Activated CD8-positive, alpha-beta memory T cell treated with anti-CD3 and anti-CD28 coated beads, Interleukin-2, amount 50 U/mL, for 1 hour (primary cell): ENCODE results near the gene MMEL1.

Experiments used
- DNase-seq: peaks from one replicate; pipeline ENCODE4 v3.0.0-alpha.2; 2020; ENCODE audit errors: extremely low read depth

The MMEL1 gene

DNA sequence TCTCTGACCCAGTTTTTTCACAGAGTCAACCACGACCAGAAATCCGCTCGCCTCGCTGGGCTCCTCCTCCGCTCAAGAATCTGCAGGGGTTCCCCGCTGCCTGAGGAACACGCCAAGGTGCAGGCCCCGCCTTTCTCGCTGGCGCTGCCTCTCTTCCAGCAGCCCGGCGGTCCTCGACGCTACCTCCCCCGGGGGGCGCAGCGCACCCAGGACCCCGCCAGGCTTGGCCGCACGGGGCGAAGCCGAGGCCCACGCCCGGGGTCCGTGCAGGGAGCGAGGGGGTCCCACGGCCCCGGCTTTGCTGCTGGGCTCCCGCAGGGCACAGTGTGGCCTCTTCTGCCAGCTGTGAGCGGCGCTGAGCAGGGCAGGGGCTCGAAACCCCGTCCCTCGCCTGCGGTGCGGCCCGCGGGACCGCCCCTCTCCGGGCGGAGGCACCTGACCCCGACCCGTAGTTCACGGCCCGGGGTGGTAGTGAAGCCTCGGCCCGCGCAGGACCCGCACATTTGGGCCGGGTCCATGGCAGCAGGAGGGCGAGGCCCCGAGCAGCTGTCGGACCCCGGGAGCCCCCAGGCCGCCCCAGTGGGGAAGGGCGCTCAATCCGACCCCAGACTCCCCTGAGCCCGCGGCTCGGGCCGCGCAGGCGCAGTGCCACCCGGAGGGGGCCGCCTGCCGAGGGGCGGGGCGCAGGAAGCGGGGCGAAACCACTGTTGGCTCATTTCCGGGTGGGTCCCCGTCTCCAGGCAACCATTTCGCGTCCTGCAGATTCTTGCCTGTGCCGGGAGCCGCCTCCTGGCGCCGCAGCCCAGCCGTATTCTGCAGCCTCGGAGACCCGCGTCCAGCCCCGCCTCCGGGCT, 10.0 kb upstream of the MMEL1 start:
- DNase-seq, result peak; percentile 88

DNA sequence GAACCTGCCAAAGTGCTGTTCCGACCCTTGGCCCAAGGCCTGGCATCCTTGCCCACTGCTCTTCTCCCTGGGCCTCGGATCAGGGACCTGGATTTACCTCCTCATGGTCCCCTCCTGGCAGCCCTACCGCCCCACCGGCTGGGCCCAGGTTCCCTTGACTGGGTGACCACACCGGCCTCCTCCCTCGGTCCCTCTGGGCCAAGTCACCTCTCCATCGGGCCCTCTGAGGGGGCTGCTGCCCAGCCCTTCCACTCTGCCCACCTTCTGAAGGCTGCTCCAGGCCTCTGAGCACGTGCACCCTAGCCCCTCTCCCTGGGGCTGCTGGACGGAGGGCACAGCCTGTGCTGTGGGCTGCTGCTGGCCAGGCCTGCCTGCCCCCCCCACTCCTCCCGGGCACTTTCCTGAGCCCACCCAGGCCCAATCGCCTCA, 9.3 kb upstream of the MMEL1 start:
- DNase-seq, result no peak

DNA sequence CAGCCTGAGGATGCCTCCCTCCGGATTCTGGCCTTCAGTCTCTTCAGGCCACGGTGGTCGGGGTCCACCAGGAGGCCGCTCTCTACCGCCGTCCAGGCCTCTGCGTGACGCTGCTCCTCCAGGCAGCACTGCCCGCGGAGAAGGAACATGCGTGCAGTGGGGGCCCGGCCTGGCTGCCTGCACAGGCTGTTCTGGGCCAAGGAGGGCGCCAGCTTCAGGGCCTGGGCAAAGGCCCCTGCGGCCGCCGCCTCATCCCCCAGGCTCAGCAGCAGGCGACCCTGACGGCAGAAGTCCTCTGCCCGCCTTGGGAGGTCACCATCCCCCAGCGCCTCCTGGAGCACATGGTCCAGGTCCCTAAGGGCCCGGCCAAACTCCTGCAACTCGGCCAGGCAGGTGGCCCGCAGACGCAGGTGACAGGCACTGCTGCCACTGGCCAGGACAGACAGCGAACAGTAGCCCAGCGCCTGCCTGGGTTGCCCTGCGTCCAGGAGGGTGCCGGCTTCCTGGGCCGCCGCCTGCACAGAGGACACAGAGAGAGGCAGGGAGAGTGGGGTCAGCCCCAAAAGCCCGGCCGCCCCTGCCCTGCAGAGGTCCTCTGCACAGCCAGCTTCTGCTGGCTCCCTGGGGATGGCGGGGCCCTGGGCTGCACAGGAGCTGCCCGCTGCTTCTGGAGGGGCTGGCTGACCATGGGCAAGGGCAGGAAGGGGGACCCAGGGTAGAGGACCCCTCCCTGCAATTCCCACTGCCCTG, 8.7 kb upstream of the MMEL1 start:
- DNase-seq, result no peak

DNA sequence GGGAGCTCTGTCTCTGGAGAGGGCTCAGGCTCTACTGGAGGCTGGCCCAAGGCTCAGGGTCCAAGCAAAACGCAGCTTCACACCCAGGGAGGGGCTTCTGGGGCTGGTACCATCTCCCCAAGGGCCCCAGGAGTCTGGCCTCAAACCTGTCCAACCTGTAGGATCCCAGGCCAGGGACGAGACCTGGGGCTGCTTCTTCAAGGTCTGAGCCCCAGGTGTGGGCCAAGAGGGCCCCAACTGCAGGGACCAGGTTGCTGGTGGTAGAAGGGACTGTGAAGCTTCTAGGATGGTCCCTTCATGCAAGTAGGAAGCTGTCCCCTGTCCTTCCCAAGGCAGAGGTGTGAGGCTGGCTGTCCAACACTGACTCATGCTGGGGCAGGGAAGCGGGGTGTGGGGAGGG, 7.8 kb upstream of the MMEL1 start:
- no peak for DNase-seq

DNA sequence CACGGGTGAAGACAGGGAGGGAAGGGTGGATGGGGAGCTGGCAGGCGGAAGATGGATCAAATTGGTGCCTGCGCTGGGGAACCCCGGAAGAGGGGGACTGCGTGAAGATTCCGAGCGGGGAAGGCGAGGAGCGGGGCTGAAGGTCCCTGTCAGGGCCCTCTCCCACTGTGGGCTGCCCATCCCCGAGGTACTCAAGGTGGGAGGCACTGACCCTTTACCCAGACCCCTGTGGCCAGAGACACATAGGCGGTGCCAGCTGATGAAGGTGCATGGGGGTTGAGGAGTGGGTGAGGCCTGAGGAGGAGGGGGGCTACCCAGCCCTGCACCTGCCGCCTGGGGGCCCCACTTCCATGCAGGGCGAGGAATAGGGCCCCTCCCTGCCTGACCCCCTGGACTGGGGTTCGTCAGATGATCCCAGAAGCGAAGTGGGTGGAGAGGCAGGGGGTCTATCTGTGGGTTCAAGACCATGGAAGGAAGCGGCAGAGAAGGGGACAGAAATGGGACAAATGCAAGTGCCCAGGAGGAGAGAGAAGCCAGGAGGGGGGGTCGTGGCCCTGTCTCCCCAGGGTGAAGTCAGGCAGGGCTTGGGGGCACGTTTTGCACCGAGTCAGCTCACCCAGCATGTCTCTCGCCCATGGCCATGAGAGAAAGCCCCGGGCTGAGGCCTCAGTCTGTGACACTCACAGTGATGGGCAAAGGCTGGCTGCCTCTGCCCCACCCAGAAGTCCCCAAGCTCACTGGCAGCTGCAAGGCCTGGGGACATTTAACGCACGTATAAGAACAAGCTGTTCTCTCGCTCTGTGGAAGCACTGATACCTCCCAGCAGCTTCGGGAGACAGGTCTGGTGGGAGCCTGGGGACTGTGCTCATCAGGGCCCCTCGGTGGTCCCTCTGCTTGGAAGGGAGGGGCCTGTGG, 7.0 kb upstream of the MMEL1 start:
- DNase-seq, result no peak

DNA sequence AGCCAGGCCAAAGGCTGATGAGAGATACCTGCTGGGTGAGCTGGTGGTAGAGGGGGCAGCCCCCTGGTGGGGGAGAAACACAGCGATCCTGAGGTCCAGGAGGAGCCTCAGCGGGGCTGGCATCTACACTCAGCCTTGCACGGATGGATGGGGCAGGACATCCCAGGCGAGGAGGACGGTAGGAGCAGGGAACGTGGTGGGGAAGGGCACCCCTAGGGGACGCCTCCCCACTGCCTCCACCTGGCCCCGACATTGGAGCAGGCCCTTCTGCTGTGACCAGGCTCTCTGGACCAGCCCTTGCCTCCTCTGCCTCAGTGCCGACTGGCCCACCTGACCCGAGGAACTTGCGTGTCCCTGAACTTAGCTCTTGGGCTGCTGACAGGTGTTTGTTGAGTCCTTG, 6.4 kb upstream of the MMEL1 start:
- DNase-seq, result no peak

DNA sequence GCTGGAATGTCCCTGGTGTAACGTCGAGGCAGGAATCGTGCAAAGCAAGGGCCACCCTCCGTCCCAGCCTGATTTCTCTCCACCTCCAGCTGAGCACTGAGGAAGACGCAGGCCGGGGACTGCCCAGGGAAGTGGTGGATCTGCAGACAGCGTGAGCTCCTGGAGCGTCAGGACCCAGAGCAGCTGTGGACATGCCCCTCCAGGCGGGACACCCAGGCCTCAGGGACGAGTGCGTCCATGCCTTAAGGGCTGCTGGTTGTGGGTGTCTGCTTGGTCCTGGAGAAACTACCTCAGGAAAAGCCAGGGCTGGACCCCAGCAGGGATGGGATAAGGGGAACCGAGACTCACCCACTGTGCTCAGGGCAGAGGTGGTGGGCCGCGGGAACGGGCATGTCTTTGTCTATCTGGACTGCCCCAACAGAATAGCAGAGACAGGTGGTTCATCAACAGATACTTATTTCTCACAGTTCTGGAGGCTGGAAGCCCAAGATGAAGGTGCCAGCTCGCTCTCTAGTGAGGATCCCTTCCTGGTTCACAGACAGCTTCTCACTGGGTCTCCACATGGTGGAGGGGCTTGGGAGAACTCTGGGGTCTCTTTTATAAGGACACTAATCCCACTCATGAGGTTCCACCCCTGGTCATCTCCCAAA, 5.8 kb upstream of the MMEL1 start:
- no peak for DNase-seq

DNA sequence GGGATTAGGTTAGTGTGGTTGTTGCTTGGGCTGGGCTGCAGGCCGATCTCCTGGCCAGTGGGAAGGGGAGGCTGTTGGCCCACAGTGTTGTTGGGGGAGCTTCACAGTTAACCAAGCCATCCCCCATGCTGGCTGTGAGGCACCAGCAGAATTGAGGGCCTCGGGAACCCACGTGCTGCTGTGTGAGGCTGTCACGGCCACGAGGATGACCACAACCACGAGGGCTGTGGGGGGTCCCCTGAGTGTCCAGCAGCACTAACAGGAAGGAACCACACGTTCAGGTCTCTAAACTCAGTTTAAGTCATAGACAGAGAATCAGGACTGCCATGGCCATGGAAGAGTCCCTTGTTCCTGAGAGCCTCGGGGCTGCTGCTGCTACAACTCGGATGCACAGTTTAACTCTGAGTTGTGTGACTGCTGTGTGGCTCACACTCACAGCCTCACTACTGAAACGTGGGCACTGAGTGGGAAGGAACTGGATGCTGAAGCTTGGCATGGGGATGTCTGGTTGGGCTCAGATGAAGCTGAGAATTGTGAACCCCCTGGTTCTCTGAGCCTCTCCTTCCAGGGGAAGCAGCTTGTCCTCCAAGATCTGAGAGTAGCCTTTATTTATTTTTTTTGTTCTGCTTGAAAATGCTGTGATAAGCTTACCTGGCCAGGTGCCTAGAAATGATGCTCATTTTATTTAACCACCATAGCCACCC, 4.8 kb upstream of the MMEL1 start:
- DNase-seq, result no peak

DNA sequence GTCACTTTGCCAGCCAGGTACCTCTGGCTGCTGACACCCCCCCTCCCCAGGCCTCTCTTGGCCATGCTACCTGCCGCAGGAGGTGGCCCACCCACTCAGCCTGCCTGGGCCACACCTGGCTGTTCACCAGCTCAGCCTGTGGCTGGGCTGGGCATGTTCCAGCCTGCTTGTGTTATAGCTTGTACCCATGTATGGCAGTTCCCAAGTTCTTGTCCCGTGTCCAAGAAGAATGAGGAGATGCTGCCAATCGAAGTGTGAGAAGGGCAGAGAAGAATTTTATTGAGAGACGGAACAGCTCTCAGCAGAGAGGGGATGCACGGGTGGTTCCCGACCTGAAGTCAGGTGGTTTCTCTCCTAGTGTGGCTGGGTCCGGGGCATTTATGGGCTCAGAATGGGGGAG, 3.9 kb upstream of the MMEL1 start:
- no peak for DNase-seq

DNA sequence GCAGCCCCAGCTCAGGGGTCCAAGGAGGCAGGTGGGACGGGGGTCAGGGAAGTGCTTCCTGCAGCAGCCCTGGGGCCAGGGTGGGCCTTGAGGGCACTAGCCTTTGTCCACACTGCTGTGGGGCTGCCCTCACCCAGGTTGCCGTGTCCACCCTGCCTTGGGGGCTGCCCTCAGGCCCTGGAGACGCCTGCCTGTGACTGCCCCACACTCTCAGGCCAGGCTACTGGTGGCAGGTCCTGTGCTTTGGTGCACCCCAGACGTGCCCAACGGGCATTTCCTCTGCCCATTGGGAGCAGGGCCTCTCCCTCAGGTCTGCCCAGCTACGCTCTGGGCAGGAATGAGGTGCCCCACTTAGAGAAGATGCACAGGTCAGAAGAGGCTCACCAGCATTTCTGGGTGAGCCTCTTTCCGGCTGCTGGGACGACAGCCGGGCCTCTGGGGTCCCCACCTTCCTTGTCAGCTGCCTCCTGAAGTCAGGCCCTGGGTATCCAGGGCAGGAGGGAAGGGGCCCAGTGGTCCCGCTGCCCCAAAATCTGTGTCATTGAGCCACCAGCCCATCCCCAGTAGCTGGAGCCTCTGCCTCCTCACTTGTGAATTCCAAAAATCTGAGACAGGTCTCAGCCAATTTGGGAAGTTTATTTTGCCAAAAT, 2.7 kb upstream of the MMEL1 start:
- no peak for DNase-seq

DNA sequence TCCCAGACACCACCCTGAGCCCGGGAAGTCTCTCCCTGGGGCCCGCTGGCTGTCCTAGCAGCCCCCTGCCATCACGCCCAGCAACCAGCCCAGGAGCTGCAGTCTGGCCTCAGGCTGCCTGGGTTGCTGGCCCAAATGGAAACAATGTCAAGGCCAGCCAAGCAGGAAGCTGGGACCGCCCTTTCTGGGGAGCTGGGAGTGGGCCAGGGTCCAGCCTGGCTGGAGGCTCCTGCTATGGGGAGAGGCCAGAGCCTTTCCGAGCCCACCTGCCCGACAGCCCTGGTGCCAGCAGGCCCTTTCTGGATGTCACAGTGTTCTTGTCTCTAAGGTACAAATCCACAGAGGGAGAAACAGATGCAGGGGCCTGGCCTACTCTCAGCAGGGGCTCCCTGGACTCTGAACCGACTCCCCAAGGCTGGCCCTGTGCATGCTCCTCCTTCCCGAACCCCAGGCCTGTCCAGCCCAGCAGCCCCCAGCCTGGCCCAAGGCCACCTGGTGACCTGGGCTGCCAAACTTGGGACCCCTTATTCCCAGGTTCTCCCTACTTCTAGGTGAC, 1.2 kb upstream of the MMEL1 start:
- DNase-seq, result no peak

DNA sequence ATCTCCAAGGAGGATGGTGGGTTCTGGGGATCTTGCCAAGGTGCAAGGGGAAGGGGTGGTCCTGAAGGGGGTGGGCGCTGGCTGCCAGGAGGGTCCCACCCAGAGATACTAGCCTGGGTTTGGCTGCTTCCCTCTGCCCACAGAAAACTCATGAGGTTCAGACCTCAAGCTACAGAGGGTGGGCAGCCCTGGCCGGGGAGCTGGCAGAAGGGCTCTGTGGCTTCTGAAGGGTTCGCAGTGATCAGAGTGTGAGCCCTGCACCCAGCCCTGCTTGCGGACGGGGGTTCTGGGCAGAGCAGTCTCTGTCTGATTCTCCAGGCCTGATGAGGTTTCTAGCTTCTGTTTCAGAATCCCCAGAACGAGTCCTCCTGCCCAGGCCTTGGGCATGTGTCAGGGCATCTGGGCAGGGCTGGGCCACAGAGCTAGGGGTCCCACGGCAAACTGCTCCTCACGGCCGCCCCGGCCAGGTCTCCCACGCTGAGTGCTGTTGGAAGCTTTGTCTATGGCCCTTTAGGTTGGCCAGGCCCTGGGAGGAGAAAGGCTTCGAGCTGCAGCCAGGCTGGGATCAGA, 635 bp upstream of the MMEL1 start:
- DNase-seq, result no peak

DNA sequence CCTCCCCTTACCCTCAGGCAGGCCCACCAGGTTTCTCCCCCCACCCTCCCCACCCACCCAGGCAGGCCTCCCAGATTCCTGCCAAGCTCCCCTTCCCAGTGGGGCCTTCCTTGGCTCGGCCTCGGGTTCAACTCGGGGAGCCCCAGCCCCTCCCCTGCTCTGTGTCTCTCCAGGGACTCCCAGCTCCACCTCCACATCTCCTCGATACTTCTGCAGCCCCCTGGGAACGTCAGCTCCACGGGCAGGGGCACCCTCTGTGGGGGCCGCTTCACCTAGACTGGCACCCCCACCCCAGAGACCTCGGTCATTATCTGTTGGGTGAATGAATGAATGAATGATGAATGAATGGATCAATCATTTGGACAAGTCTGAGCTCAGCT, 775 bp downstream of the MMEL1 start:
- DNase-seq, result no peak

DNA sequence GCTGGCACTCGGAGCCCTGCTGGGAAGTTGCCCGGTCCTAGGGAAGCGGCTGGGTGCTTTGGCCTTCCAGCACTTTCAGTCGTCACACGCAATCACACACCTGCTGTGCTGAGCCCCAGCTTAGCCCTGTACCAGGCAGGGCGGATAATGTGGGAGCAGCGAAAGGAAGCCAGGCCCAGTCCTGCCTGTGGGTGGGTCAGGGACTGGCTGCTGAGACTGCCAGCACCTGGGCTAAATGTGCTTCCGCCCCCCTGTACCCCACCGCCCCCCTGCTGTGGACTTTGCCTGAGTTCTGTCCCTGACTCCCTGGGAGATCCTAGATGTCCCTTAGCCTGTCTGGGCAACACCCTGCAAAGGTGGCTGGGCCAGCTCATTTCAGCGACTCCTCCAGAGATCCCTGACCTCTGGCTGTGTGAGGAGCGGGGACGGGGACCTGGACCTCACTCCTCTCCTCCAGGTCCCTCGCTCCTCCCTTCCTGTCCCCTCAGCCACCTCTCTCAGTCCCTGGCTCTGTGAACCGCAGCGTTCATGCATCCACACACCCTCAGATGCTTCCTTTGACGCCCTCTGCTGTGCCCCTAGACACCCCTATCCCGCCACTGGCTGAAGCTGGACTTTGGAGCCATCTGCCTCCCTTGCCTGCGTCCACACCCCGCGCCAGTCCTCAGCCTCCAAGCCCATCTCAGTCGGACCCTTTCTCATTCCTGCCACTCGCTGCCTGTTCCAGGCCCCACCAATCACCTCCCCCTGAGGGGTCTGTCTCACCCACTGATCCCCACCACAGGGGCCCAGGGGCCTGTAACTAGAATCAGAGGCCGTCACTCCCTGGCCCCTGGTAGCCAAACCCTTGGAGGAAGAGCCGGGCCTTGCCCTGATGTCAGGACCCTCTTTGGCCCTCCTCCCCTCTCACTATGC, 1.4 kb downstream of the MMEL1 start:
- DNase-seq, result no peak

DNA sequence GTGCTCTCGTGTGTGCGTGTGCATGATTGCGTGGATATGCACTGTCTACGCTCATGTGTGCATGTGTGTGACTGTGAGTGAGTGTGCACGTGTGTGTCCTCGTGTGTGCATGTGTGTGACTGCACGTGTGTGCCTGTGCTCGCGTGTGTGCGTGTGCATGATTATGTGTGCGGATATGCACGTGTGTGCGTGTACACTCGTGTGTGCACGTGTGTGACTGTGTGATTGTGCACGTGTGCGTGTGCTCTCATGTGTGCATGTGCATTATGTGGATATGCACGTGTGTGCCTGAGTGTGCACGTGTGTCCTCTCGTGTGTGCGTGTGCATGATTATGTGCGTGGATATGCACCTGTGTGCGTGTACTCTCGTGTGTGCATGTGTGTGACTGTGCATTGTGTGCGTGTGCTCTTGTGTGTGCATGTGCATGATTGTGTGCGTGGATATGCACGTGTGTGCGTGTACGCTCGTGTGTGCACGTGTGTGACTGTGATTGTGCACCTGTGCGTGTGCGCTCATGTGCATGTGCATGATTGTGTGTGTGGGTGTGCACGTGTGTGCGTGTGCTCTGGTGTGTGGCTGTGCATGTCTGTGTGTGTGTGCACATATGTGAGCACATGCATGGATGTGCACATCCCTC, 2.2 kb downstream of the MMEL1 start:
- no peak for DNase-seq

DNA sequence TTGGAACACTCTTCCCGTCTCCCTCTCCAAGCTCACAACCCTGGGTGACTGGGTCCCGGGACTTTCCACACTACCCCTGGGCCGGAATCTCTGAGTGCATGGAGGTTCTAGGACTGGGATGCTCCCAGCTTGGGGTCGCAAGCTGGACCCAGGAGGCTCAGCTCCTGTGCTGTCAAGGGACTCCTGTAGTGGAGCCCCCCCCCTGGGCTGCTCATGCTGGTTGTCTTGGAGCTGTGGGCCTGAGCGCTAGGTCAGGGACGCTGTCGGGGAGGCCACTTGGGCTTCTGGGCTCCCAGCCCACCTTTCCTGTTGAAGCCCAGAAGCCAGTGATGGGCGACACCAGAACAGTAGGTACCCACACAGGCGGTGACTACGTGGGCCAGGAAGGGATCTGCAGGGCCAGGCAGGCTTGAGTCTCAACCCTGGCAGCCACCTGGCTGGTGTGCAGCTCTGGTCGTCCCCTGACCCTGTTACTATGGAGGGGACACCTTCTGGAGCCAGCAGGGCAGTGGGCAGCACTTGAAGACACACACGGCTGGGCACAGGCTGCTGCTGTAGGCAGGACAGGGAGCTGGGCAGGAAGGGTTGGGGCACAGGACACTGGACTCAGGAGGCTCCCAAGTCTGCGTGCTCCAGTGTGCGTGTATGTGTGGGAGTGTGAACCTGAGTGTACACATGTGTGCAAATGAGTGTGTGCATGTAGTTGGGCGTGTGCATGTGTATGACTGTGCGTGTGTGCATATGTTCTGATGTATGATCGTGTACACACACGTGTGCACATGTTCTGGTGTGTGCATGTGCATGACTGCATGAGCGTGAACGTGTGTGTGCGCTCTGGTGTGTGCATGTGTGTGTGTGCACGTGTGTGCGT, 3.0 kb downstream of the MMEL1 start:
- no peak for DNase-seq

DNA sequence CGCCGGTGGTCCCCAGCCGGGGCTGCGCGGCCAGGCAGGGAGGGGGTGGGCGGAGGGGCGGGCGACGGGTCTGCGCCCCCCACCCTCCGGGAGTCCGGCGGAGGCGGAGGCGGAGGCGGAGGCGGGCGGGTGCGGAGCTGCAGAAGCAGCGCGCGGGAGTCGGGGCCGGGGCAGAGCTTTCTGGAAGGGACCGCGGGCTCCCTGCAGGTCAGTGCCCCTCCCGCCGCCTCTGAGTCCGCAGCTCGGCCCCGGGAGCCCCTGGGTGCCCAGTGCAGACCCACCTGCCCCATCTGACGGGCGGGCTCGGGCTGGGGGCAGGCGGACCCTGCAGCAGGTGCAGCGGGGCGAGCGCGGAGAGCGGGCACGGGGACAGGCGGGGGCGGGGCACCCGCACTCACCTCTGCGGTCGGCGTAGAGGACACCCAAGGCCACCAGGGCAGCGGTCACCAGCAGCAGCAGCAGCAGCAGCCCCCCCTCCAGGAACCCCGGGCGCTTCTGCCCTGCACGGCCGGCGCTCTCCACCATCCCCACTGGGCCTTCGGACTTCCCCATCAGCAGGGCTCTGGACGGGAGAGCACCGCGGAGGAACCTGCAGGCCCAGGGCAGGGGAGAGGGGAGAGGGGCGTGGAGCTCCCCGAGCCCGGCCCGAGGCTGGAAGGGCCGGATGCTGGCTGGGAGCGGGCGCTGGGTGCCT, 3.7 kb downstream of the MMEL1 start:
- DNase-seq, result no peak
